ENCODE results near the gene AXIN1.

DNA sequence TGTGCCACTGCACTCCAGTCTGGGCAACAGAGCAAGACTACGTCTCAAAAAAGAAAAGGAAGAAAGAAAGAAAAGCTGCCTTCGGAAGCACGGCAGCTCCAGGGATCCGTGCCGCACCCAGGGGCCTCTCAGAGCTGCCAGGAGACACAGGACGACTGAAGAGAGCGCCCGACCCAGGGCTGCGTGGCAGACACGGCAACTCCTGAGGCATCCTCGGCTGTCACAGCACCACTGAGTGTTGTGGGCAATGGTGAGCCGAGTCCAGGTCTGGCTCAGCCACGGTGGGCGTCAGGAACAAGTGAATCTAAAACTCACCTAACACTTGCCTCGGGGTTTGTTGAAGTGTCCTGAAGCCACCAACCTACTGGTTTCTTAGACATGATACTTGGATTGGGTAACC, 40.8 kb downstream of the AXIN1 start:
- TF ChIP-seq, protein P1, sequence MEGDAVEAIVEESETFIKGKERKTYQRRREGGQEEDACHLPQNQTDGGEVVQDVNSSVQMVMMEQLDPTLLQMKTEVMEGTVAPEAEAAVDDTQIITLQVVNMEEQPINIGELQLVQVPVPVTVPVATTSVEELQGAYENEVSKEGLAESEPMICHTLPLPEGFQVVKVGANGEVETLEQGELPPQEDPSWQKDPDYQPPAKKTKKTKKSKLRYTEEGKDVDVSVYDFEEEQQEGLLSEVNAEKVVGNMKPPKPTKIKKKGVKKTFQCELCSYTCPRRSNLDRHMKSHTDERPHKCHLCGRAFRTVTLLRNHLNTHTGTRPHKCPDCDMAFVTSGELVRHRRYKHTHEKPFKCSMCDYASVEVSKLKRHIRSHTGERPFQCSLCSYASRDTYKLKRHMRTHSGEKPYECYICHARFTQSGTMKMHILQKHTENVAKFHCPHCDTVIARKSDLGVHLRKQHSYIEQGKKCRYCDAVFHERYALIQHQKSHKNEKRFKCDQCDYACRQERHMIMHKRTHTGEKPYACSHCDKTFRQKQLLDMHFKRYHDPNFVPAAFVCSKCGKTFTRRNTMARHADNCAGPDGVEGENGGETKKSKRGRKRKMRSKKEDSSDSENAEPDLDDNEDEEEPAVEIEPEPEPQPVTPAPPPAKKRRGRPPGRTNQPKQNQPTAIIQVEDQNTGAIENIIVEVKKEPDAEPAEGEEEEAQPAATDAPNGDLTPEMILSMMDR (IDR thresholded peaks at IDR 0.05), result no peak
- TF ChIP-seq POLR2A (IDR thresholded peaks at IDR 0.05), result no peak
